BJ (cell line): ENCODE results near the gene RPS24. TPM values are rescaled to one million over a fixed set of nuclear protein-coding genes. Genes with fewer than 3 reads are reported as not detected.
"Not testable (repeated sequence)": the region's sequence is repeated elsewhere in the genome, so short reads cannot be mapped to it uniquely, and the experiment has no call there.

Experiments
- CTCF ChIA-PET: fragments of 350-600 bp; formaldehyde crosslinking; extraction: SDS; loops from one replicate; lab custom pipeline; 2021; ENCODE audit warnings: antibody characterized with exemption, inconsistent platforms; lab: Yijun Ruan, JAX
- POLR2A ChIA-PET: fragments of 300-600 bp; sonication (Branson Sonifier 250); formaldehyde crosslinking; extraction: SDS; loops from one replicate; lab custom pipeline; 2021; ENCODE audit warnings: antibody characterized with exemption; lab: Charles Lee
- DNase-seq: peaks from one replicate; pipeline ENCODE4 v3.0.0-alpha.2; 2011; ENCODE audit warnings: low read depth
- H3K27me3 ChIP-seq: 2 replicates; pipeline ENCODE4 v1.6.0; 2011; ENCODE audit warnings: low read length; ENCODE audit not compliant: control insufficient read depth, insufficient read depth
- H3K36me3 ChIP-seq: 2 replicates; pipeline ENCODE4 v1.5.1; 2011; ENCODE audit warnings: low read length; ENCODE audit not compliant: control insufficient read depth, insufficient read depth
- H3K4me3 ChIP-seq: 2 replicates; pipeline ENCODE4 v1.5.1; 2011; ENCODE audit warnings: low read depth, mild to moderate bottlenecking, control low read depth, low read length
- CTCF ChIP-seq: IDR thresholded peaks from 2 replicates; pipeline ENCODE4 v1.5.1; 2011; ENCODE audit warnings: low read depth, mild to moderate bottlenecking, control low read depth, inconsistent platforms, low read length, moderate library complexity; ENCODE audit not compliant: insufficient read depth
- polyA plus RNA-seq: library from polyadenylated mRNA; depleted of rRNA; stranded (reverse); fragments of >200 nt; gene quantifications from 2 replicates; pipeline ENCODE4 v1.2.3, GENCODE V29; 2011

RPS24 gene
- polyA plus RNA-seq, 1 experiment = 967 TPM

DNA sequence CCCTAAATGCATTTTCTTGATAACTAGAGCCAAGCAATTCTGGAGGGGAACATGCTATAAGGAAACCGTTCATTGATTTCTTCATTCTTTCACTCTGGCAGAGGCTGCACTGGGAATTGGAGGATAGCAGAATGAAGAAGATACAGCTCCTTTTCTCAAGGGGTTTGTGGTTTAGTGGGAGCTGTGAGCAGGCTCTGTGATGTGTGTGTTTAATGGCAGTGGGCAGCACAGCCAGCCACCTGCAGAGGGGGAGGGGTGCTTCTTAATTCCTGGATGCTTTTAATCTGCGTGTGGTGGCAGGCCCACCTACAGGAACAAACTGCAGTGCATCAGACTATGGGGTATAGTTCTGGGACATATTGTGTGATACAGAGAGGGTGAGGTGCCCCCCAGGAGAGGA is 31.9 kb downstream of the RPS24 start:
- Histone ChIP-seq H3K36me3 (no peaks in the 10 kb centered on the region), H3K4me3 (no peak overlapping the region), H3K27me3 (no peaks in the 10 kb centered on the region)
- no peak for TF ChIP-seq CTCF
- DNase-seq = no peak
- ChIA-PET CTCF (no interaction called here), POLR2A (no interaction called here)

DNA sequence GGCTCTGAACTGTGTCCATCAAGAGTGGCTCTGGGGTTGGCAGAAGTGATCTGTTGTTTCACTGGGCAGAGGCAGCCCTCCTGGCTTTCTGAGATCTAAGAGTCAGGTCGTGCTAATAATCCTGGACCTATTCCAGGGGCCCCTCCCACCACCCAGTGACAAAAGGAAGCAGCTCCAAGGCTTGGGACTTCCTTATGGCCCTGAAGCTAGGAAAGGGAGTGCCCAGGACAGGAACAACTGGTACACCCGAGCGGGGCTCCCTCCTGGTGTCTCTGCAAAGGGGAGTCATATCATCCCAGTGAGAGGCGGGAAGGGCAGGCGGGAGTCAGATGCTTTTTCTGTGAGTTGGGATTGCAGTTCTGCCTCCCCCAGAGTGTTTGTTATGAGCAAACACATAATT is 32.3 kb downstream of the RPS24 start:
- ChIA-PET CTCF (interaction anchor here (1.6 kb wide), 1 partner anchor 19 kb away, joined by 10 read pairs; no protein-coding TSS in a partner anchor), POLR2A (no interaction called here)
- DNase-seq = no peak
- Histone ChIP-seq H3K27me3 (no peaks in the 10 kb centered on the region), H3K4me3 (no peak overlapping the region), H3K36me3 (no peaks in the 10 kb centered on the region)
- no peak for TF ChIP-seq CTCF

- Histone ChIP-seq H3K27me3 (no peaks in the 10 kb centered on the region), H3K4me3 (no peak overlapping the region), H3K36me3 (no peaks in the 10 kb centered on the region)
- DNase-seq = no peak
- TF ChIP-seq CTCF = no peak
- POLR2A ChIA-PET = no interaction called here
- CTCF ChIA-PET = interaction anchor here (1.6 kb wide), 1 partner anchor 20 kb away, joined by 10 read pairs; no protein-coding TSS in a partner anchor
These were observed 33.2 kb downstream of the RPS24 start for GRCh38 chr10:78066728-78067430.

- Histone ChIP-seq H3K4me3 (no peak overlapping the region), H3K27me3 (no peaks in the 10 kb centered on the region), H3K36me3 (no peaks in the 10 kb centered on the region)
- no peak for DNase-seq
- no peak for TF ChIP-seq CTCF
- POLR2A ChIA-PET = no interaction called here
- CTCF ChIA-PET = interaction anchor here (0.9 to 1.3 kb wide), 2 partner anchors 22 to 136 kb away, joined by 3 to 4 read pairs; no protein-coding TSS in a partner anchor
These were observed 35.5 kb downstream of the RPS24 start for GRCh38 chr10:78069151-78069550.

DNA sequence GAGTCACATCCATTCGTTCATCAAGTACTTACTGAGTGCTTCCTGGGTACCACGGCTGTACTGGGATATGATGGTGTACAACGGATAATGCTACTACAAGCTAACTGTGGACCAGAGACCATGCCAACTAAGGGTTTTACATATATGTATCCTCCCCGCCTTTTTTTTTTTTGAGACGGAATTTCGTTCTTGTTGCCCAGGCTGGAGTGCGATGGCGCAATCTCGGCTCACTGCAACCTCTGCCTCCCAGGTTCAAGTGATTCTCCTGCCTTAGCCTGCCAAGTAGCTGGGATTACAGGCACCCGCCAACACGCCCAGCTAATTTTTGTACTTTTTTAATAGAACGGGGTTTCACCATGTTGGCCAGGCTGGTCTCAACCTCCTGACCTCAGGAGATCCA is 36.4 kb downstream of the RPS24 start:
- CTCF ChIA-PET, H3K4me3 ChIP-seq, DNase-seq, H3K27me3 ChIP-seq, H3K36me3 ChIP-seq, POLR2A ChIA-PET: not testable (repeated sequence)
